Measurements from ENCODE around the gene NADK.
A peak's percentile ranks its signal among the peaks of the same experiment; 100 is the strongest.

DNA sequence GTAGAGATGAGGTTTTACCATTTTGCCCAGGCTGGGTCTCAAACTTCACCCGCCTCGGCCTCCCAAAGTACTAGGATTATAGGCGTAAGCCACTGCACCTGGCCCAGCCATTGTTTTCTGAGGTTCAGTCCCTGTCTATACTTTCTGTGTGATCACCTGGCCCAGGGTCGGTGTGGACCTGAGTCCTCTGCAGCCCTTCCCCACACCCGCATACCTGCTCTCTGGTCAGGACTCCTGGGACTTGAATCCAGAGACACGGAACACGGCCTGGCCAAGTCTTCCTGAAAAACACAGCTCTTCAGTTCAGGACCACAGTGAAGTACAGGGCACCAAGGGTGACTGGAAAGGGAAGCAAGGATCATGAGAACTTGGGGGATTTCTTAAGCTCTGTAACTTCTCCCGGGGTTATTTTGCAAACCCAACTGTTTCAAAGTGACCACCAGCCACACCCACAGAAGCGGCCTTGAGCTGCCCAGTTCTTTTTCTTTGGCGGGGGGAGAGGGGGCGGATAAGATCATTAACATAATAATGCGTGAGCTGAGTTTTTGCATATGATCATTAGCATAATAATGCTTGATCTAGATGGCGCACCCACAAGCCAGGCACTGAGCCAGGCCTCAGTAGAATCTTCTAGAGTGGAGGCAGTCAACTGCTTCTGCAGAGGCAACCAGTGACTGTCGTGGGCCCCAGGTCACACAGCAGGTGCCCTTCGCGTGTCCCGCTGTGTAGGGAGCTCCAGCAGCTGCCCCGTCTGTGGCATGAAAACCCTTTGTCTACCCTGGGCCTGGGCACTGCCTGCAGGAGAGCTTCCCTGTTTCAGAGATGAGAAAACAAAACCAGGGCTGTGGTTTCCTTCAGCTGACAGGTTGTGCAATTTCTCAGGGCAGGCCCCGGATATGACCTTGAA is 1.7 kb upstream of the NADK start:
- TF ChIP-seq CTCF (IDR thresholded peaks at IDR 0.05) (no peak), POLR2A (IDR thresholded peaks at IDR 0.05; ENCODE audit: low read depth) (no peak), POLR2AphosphoS5 (IDR thresholded peaks at IDR 0.05) (peak; percentile 7 to 52)

Measured in esophagus muscularis mucosa (tissue), 3 donors.